Naive thymus-derived CD4-positive, alpha-beta T cell (primary cell): ENCODE measurements around the gene AKAP17A. TPM values are rescaled to one million over a fixed set of nuclear protein-coding genes. Genes with fewer than 3 reads are reported as not detected.

Experiments
- ATAC-seq: fragments of 150-1000 bp; cut with Tn5 transposase; 2 replicates; pipeline ENCODE4 v1.10.0; 2021; ENCODE audit warnings: mild to moderate bottlenecking, moderate library complexity
- CTCF ChIA-PET: fragments of 350-600 bp; sonication (Branson Sonifier 250); formaldehyde crosslinking; loops from one replicate; lab custom pipeline; 2021; ENCODE audit warnings: antibody characterized with exemption; lab: Charles Lee
- POLR2A ChIA-PET: fragments of 350-600 bp; sonication (Branson Sonifier 250); formaldehyde crosslinking; loops from one replicate; lab custom pipeline; 2021; ENCODE audit warnings: antibody characterized with exemption, inconsistent platforms; lab: Charles Lee
- DNase-seq, 9 donors: peaks; one replicate each; pipeline versions ENCODE4 v3.0.0 to v3.0.0-alpha.2; 2020 to 2022; ENCODE audit warnings: mixed read lengths in 1 of 9
- H3K27ac ChIP-seq: one replicate; pipeline ENCODE4 v1.7.0; 2013; ENCODE audit warnings: mild to moderate bottlenecking, low read depth, low read length, moderate library complexity
- H3K27me3 ChIP-seq, 2 donors: one replicate each; pipeline ENCODE4 v1.7.0; 2013; ENCODE audit warnings: low read length in 2 of 2, mild to moderate bottlenecking in 2 of 2, moderate library complexity in 2 of 2; ENCODE audit not compliant: control insufficient read depth in 2 of 2, insufficient read depth in 2 of 2
- H3K36me3 ChIP-seq, 3 experiments: 1 replicate in 2 of 3; 2 replicates in 1 of 3; pipeline ENCODE4 v1.7.0; 2013; ENCODE audit warnings: low read length in 3 of 3, mild to moderate bottlenecking in 3 of 3, moderate library complexity in 1 of 3; ENCODE audit not compliant: insufficient read depth in 3 of 3, control insufficient read depth in 2 of 3
- H3K4me1 ChIP-seq, 2 donors: one replicate each; pipeline ENCODE4 v1.7.0; 2013; ENCODE audit warnings: low read length in 2 of 2, mild to moderate bottlenecking in 2 of 2, moderate library complexity in 1 of 2; ENCODE audit not compliant: control insufficient read depth in 2 of 2, insufficient read depth in 2 of 2
- H3K4me3 ChIP-seq: 2 replicates; pipeline ENCODE4 v1.7.0; 2013; ENCODE audit warnings: mild to moderate bottlenecking, low read length
- H3K9me3 ChIP-seq, 3 experiments: 1 replicate in 2 of 3; 2 replicates in 1 of 3; pipeline ENCODE4 v1.7.0; 2013; ENCODE audit warnings: low read length in 3 of 3; ENCODE audit not compliant: control insufficient read depth in 2 of 3
- H3K27ac Mint-ChIP-seq, 9 donors: one replicate each; pipeline ENCODE4 v1.8.0; 2020 to 2022; ENCODE audit warnings: mixed read lengths in 9 of 9, mild to moderate bottlenecking in 8 of 9, moderate library complexity in 5 of 9, inconsistent platforms in 2 of 9
- H3K27me3 Mint-ChIP-seq, 5 donors: one replicate each; pipeline ENCODE4 v1.8.0; 2021 to 2022; ENCODE audit warnings: mixed read lengths in 5 of 5, mild to moderate bottlenecking in 1 of 5
- H3K36me3 Mint-ChIP-seq, 5 donors: one replicate each; pipeline ENCODE4 v1.8.0; 2020 to 2022; ENCODE audit warnings: mixed read lengths in 5 of 5, mild to moderate bottlenecking in 3 of 5, inconsistent platforms in 1 of 5
- H3K4me1 Mint-ChIP-seq, 7 donors: one replicate each; pipeline ENCODE4 v1.8.0; 2020 to 2022; ENCODE audit warnings: mixed read lengths in 7 of 7, mild to moderate bottlenecking in 3 of 7, inconsistent platforms in 1 of 7
- H3K4me3 Mint-ChIP-seq, 10 donors: one replicate each; pipeline ENCODE4 v1.8.0; 2020 to 2022; ENCODE audit warnings: mild to moderate bottlenecking in 10 of 10, mixed read lengths in 10 of 10, moderate library complexity in 6 of 10, inconsistent platforms in 2 of 10
- H3K9me3 Mint-ChIP-seq, 11 donors: one replicate each; pipeline ENCODE4 v1.8.0; 2020 to 2022; ENCODE audit warnings: mixed read lengths in 11 of 11, mild to moderate bottlenecking in 4 of 11, inconsistent platforms in 1 of 11, moderate library complexity in 1 of 11
- intact Hi-C, 2 donors: fragments of 100-400 bp; cut with micrococcal nuclease; formaldehyde crosslinking; loops; one replicate each; pipeline ENCODE4 v1.15.1; 2023
- polyA plus RNA-seq, 2 donors: library from polyadenylated mRNA; unstranded; fragments of 300-500 nt; fragmentation: Illumina TruSeq; gene quantifications; one replicate each; pipeline ENCODE4 v1.2.3, GENCODE V29; 2021
- total RNA-seq, 6 experiments: library from RNA in 5 of 6; stranded (reverse) in 5 of 6; gene quantifications; 1 replicate in 5 of 6; 2 replicates in 1 of 6; pipeline ENCODE4 v1.2.3 and lab custom pipeline; 2021 to 2026

Gene AKAP17A
- total RNA-seq, result 100 to 1,000 TPM in 4 of 5 experiments, 10 to 100 TPM in 1; 75.7 to 165 (median 125) TPM
- 10 to 100 TPM; 19.2 to 66.9 TPM for polyA plus RNA-seq
- total RNA-seq (lab: John Stamatoyannopoulos, UW), result 278 reads per million, percentile 95 among the genes with 10 or more reads in this experiment

GRCh38 chrX:1591102-1591862 is at the start of gene AKAP17A:
TSS of gene AKAP17A (plus strand) at chrX:1591604. CDS start at chrX:1593463, 1,859 bp downstream.
- Mint-ChIP-seq H3K9me3 (peaks cover 0 to 2% (median 0%) of the 10 kb centered on the region in 11 donors), H3K36me3 (peaks cover 0 to 23% (median 12%) of the 10 kb centered on the region in 5 donors), H3K4me3 (peak within 1 kb of the TSS; percentile 85 to 97 (median 91)), H3K27me3 (no peaks in the 10 kb centered on the region), H3K27ac (peak within 1 kb of the TSS; percentile 82 to 94 (median 91)), H3K4me1 (peaks cover 5 to 50% (median 34%) of the 10 kb centered on the region in 7 donors)
- ChIA-PET POLR2A (no interaction called here), CTCF (no interaction called here)
- Histone ChIP-seq H3K27ac (peak within 1 kb of the TSS; percentile 91), H3K4me3 (peak within 1 kb of the TSS; percentile 76), H3K27me3 (no peaks in the 10 kb centered on the region), H3K36me3 (peaks cover 15 to 38% (median 20%) of the 10 kb centered on the region in 3 experiments), H3K9me3 (no peaks in the 10 kb centered on the region), H3K4me1 (peaks cover 7 to 10% of the 10 kb centered on the region in 2 donors)
- intact Hi-C loops, result loop anchor here (1.0 to 5.0 kb wide), 13 partner anchors 8 to 1274 kb away; partner anchors contain the start of genes SLC25A6 (in 2 of the 2), CD99 (in 1 of the 2), GTPBP6 (in 1 of the 2) and P2RY8 (in 1 of the 2)
- ATAC-seq (peak; percentile 95), DNase-seq (peak; percentile 92 to 100 (median 99))

GRCh38 chrX:1542994-1543725 is 48.2 kb upstream of the AKAP17A start:
- Histone ChIP-seq H3K27ac (no peak overlapping the region), H3K27me3 (no peaks in the 10 kb centered on the region), H3K36me3 (no peaks in the 10 kb centered on the region), H3K9me3 (peaks cover 0 to 4% (median 0%) of the 10 kb centered on the region in 3 experiments), H3K4me3 (no peak overlapping the region), H3K4me1 (peaks cover 0 to 3% of the 10 kb centered on the region in 2 donors)
- Mint-ChIP-seq H3K27me3 (no peaks in the 10 kb centered on the region), H3K27ac (peak overlapping the region in 1 of 9 donors; percentile 20), H3K4me1 (peaks cover 7 to 24% (median 17%) of the 10 kb centered on the region in 7 donors), H3K36me3 (peaks cover 0 to 12% (median 0%) of the 10 kb centered on the region in 5 donors), H3K9me3 (peaks cover 0 to 8% (median 6%) of the 10 kb centered on the region in 11 donors), H3K4me3 (no peak overlapping the region)
- ChIA-PET POLR2A (no interaction called here), CTCF (no interaction called here)
- DNase-seq, result no peak
- ATAC-seq, result no peak
- intact Hi-C loops, result no loop called here

GRCh38 chrX:1545776-1546408 is 45.5 kb upstream of the AKAP17A start:
- Mint-ChIP-seq H3K9me3 (peaks cover 0 to 13% (median 8%) of the 10 kb centered on the region in 11 donors), H3K4me3 (no peak overlapping the region), H3K4me1 (peaks cover 8 to 34% (median 27%) of the 10 kb centered on the region in 7 donors), H3K36me3 (peaks cover 0 to 16% (median 3%) of the 10 kb centered on the region in 5 donors), H3K27ac (peak overlapping the region in 8 of 9 donors; percentile 35 to 88 (median 82)), H3K27me3 (no peaks in the 10 kb centered on the region)
- Histone ChIP-seq H3K27ac (no peak overlapping the region), H3K27me3 (no peaks in the 10 kb centered on the region), H3K4me3 (no peak overlapping the region), H3K4me1 (peaks cover 0 to 1% of the 10 kb centered on the region in 2 donors), H3K36me3 (no peaks in the 10 kb centered on the region), H3K9me3 (peaks cover 0 to 4% (median 0%) of the 10 kb centered on the region in 3 experiments)
- POLR2A ChIA-PET, result no interaction called here
- DNase-seq (peak in 1 of 9 donors; percentile 3), ATAC-seq (no peak)
- intact Hi-C loops, result no loop called here
- CTCF ChIA-PET, result no interaction called here

- H3K4me3 Mint-ChIP-seq, result no peak overlapping the region
- no peak overlapping the region for H3K27ac ChIP-seq
- CTCF ChIA-PET, result no interaction called here
- POLR2A ChIA-PET, result no interaction called here
- peaks cover 14 to 43% (median 34%) of the 10 kb centered on the region in 7 donors for H3K4me1 Mint-ChIP-seq
- H3K9me3 ChIP-seq, result peaks cover 0 to 4% (median 0%) of the 10 kb centered on the region in 3 experiments
- no peak overlapping the region for H3K4me3 ChIP-seq
- peaks cover under 1 to 18% (median 10%) of the 10 kb centered on the region in 11 donors for H3K9me3 Mint-ChIP-seq
- peaks cover 6 to 10% of the 10 kb centered on the region in 2 donors for H3K4me1 ChIP-seq
- ATAC-seq, result no peak
- no peaks in the 10 kb centered on the region for H3K36me3 ChIP-seq
- H3K27ac Mint-ChIP-seq, result peak overlapping the region in 6 of 9 donors; percentile 19 to 89 (median 82)
- H3K27me3 Mint-ChIP-seq, result peaks cover 0 to 6% (median 0%) of the 10 kb centered on the region in 5 donors
- peak in 1 of 9 donors; percentile 4 for DNase-seq
- H3K36me3 Mint-ChIP-seq, result peaks cover 0 to 19% (median 5%) of the 10 kb centered on the region in 5 donors
- no peaks in the 10 kb centered on the region for H3K27me3 ChIP-seq
- intact Hi-C loops, result no loop called here
Observed at GRCh38 chrX:1546691-1547251, 44.6 kb upstream of the AKAP17A start.

- no peak overlapping the region for H3K4me3 ChIP-seq
Observed at GRCh38 chrX:1551959-1552546, 39.4 kb upstream of the AKAP17A start.

More at GRCh38 chrX:1551959-1552546, 39.4 kb upstream of the AKAP17A start:
- peaks cover 0 to 11% (median 0%) of the 10 kb centered on the region in 5 donors for H3K27me3 Mint-ChIP-seq
- intact Hi-C loops, result no loop called here
- no peak for DNase-seq
- ChIA-PET CTCF (no interaction called here), POLR2A (no interaction called here)
- H3K4me3 Mint-ChIP-seq, result peak overlapping the region in 9 of 10 donors; percentile 40 to 73 (median 59)
- H3K4me1 Mint-ChIP-seq, result peaks cover 26 to 67% (median 49%) of the 10 kb centered on the region in 7 donors
- Histone ChIP-seq H3K4me1 (peaks cover 47 to 55% of the 10 kb centered on the region in 2 donors), H3K27me3 (no peaks in the 10 kb centered on the region), H3K36me3 (no peaks in the 10 kb centered on the region), H3K27ac (peak overlapping the region; percentile 61), H3K9me3 (peaks cover 0 to 10% (median 0%) of the 10 kb centered on the region in 3 experiments)
- H3K27ac Mint-ChIP-seq, result peak overlapping the region; percentile 77 to 100 (median 98)
- H3K36me3 Mint-ChIP-seq, result peaks cover 0 to 24% (median 20%) of the 10 kb centered on the region in 5 donors
- no peak for ATAC-seq
- peaks cover 0 to 33% (median 24%) of the 10 kb centered on the region in 11 donors for H3K9me3 Mint-ChIP-seq
